K562 (cell line): Measurements from ENCODE around the gene BSCL2. TPM values are rescaled to one million over a fixed set of nuclear protein-coding genes. Genes with fewer than 3 reads are reported as not detected.
A peak's percentile ranks its signal among the peaks of the same experiment; 100 is the strongest.

ENCODE experiments used
- ATAC-seq: fragments of 200-7000 bp; cut with Tn5 transposase; 3 replicates; pipeline ENCODE4 v1.9.1; 2020; ENCODE audit warnings: moderate library complexity
- BruUV-seq: library from RNA; stranded (reverse); fragments of 400-500 nt; replicated peaks from 2 replicates; lab custom pipeline; 2021; lab: Mats Ljungman, UMichigan
- CTCF ChIA-PET: fragments of 300-600 bp; formaldehyde crosslinking; extraction: SDS; loops from one replicate; lab custom pipeline; 2021; ENCODE audit warnings: low intra/inter-chr PET ratio; lab: Yijun Ruan, JAX
- POLR2A ChIA-PET: fragments of 300-600, 350-650 bp; sonication (Branson Sonifier 250); formaldehyde crosslinking; extraction: SDS; loops from one replicate; lab custom pipeline; 2021; ENCODE audit warnings: antibody characterized with exemption, inconsistent platforms; lab: Yijun Ruan, JAX
- DNase-seq, 4 experiments: peaks; one replicate each; pipeline versions ENCODE4 v3.0.0 to v3.0.0-alpha.2; 2011 to 2018; ENCODE audit warnings: low spot score in 3 of 4, mixed read lengths in 3 of 4; ENCODE audit errors: extremely low read depth in 1 of 4
- FAIRE-seq: peaks from 2 replicates; lab custom pipeline; 2011; peaks lifted over from hg19 to GRCh38; lab: Jason Lieb, UNC
- H2AFZ ChIP-seq: 2 replicates; pipeline ENCODE4 v1.6.0; 2011; ENCODE audit warnings: low read depth, low read length, control low read depth, inconsistent platforms
- H3K27ac ChIP-seq: fragments of 200-600 bp; 3 replicates; pipeline ENCODE4 v1.8.0; 2011; ENCODE audit warnings: low read depth, mild to moderate bottlenecking, control low read depth, inconsistent platforms, low read length, moderate library complexity, mixed read lengths; ENCODE audit errors: extremely low read depth
- H3K27me3 ChIP-seq, 2 experiments: fragments of 300-600 bp in 1 of 2; 2 replicates in 1 of 2; 3 replicates in 1 of 2; pipeline versions ENCODE4 v1.6.0 to v1.8.0; 2011; ENCODE audit warnings: inconsistent platforms in 2 of 2, low read length in 2 of 2, mild to moderate bottlenecking in 1 of 2, mixed read lengths in 1 of 2, moderate library complexity in 1 of 2; ENCODE audit not compliant: control insufficient read depth in 2 of 2, insufficient read depth in 2 of 2
- H3K36me3 ChIP-seq: fragments of 300-600 bp; 3 replicates; pipeline ENCODE4 v1.8.0; 2011; ENCODE audit warnings: mild to moderate bottlenecking, low read length, inconsistent platforms; ENCODE audit not compliant: control insufficient read depth, insufficient read depth
- H3K4me1 ChIP-seq, 2 experiments: fragments of 200-600 bp in 1 of 2; replicated peaks in 1 of 2; 2 replicates in 1 of 2; 3 replicates in 1 of 2; pipeline versions ENCODE4 v1.5.1 to v1.8.0; 2011; ENCODE audit warnings: inconsistent platforms in 2 of 2, low read length in 2 of 2, mild to moderate bottlenecking in 1 of 2, mixed read lengths in 1 of 2, moderate library complexity in 1 of 2; ENCODE audit not compliant: control insufficient read depth in 2 of 2, insufficient read depth in 2 of 2
- H3K4me2 ChIP-seq: 2 replicates; pipeline ENCODE4 v1.6.1; 2011; ENCODE audit warnings: low read length, control low read depth, inconsistent platforms, mixed read lengths; ENCODE audit not compliant: insufficient read depth
- H3K4me3 ChIP-seq: fragments of 200-600 bp; sonication (generic), shearing (Covaris generic); 2 replicates; pipeline ENCODE4 v1.5.1; 2016; ENCODE audit warnings: control low read depth, inconsistent platforms
- H3K79me2 ChIP-seq: fragments of 200-600 bp; 3 replicates; pipeline ENCODE4 v1.8.0; 2011; ENCODE audit warnings: low read length, inconsistent platforms; ENCODE audit not compliant: control insufficient read depth, insufficient read depth
- H3K9ac ChIP-seq, 2 experiments: 2 replicates each; pipeline versions ENCODE4 v1.6.0 to v1.6.1; 2011; ENCODE audit warnings: low read depth in 2 of 2, low read length in 2 of 2, control low read depth in 1 of 2, inconsistent platforms in 1 of 2, mild to moderate bottlenecking in 1 of 2, mixed read lengths in 1 of 2; ENCODE audit not compliant: insufficient read depth in 1 of 2
- H3K9me1 ChIP-seq: one replicate; pipeline ENCODE4 v1.6.0; 2011; ENCODE audit warnings: inconsistent platforms, mild to moderate bottlenecking, low read length, moderate library complexity; ENCODE audit not compliant: control insufficient read depth, insufficient read depth
- H3K9me3 ChIP-seq: replicated peaks from 2 replicates; pipeline ENCODE4 v1.5.1; 2011; ENCODE audit warnings: low read depth, low read length, inconsistent platforms; ENCODE audit not compliant: control insufficient read depth, insufficient read depth
- H4K20me1 ChIP-seq: replicated peaks from 2 replicates; pipeline ENCODE4 v1.6.1; 2011; ENCODE audit warnings: low read length, inconsistent platforms, mixed read lengths; ENCODE audit not compliant: control insufficient read depth, insufficient read depth
- GTF2E2 ChIP-seq: fragments of 200-800 bp; sonication (Bioruptor generic); IDR thresholded peaks from 2 replicates; pipeline ENCODE4 v1.6.1; 2016; ENCODE audit warnings: missing genetic modification characterization, missing compliant biosample characterization
- HMG20A ChIP-seq: fragments of 450-650 bp; formaldehyde crosslinking; conservative IDR thresholded peaks from 2 replicates; pipeline ENCODE4 v1.4.0; 2020; ENCODE audit warnings: mild to moderate bottlenecking, mixed read lengths
- HSF4 ChIP-seq: fragments of 250-450 bp; sonication (Bioruptor Pico); IDR thresholded peaks from 2 replicates; pipeline ENCODE4 v2.1.2; 2022; ENCODE audit warnings: mild to moderate bottlenecking, moderate library complexity, borderline replicate concordance
- NFE2 ChIP-seq: IDR thresholded peaks from 2 replicates; pipeline ENCODE4 v1.6.1; 2014; ENCODE audit warnings: antibody characterized with exemption, low read depth
- PHB ChIP-seq: fragments of 250-450 bp; sonication (Bioruptor Pico); IDR thresholded peaks from 2 replicates; pipeline ENCODE4 v1.5.0; 2021
- POLR2B ChIP-seq: fragments of 450-650 bp; IDR thresholded peaks from 2 replicates; pipeline ENCODE4 v1.6.1; 2018; ENCODE audit warnings: low read depth; ENCODE audit not compliant: partially characterized antibody
- SMAD3 ChIP-seq: fragments of 450-650 bp; formaldehyde crosslinking; conservative IDR thresholded peaks from 2 replicates; pipeline ENCODE4 v1.4.0; 2020; ENCODE audit warnings: mild to moderate bottlenecking
- SNIP1 ChIP-seq: fragments of 450-650 bp; IDR thresholded peaks from 2 replicates; pipeline ENCODE4 v1.7.1; 2017; ENCODE audit warnings: low read depth, mild to moderate bottlenecking
- TAF1 ChIP-seq: IDR thresholded peaks from 2 replicates; pipeline ENCODE4 v1.6.1; 2011; ENCODE audit warnings: mild to moderate bottlenecking, low read length, moderate library complexity; ENCODE audit not compliant: insufficient read depth, control insufficient read depth, severe bottlenecking; ENCODE audit errors: extremely low read depth
- ZNF668 ChIP-seq: fragments of 250-450 bp; sonication (Bioruptor Pico); IDR thresholded peaks from 2 replicates; pipeline ENCODE4 v1.8.0; 2022; ENCODE audit warnings: mild to moderate bottlenecking, inconsistent platforms
- WGBS: fragments of 100-300 bp; shearing (Covaris generic); methylation state at CpG from one replicate; pipeline ENCODE4 v1.1.6; 2016; ENCODE audit warnings: low coverage, mixed read lengths; ENCODE audit not compliant: insufficient coverage; ENCODE audit errors: missing lambda C conversion rate; 5-methylcytosine and 5-hydroxymethylcytosine counted together
- in situ Hi-C: fragments of 300-500 bp; cut with MboI; formaldehyde crosslinking; loops from 4 replicates; pipeline ENCODE4 v1.15.0; 2018; ENCODE audit warnings: inconsistent platforms, mixed read lengths
- intact Hi-C: fragments of 100-400 bp; cut with micrococcal nuclease; formaldehyde crosslinking; loops from 2 replicates; pipeline ENCODE4 v1.14.2; 2022
- polyA plus RNA-seq, 8 experiments: library from polyadenylated mRNA; depleted of rRNA in 4 of 8; stranded (reverse) in 5 of 8; unstranded in 3 of 8; fragments of >200 nt; fragmentation: Nextera tagmentation in 2 of 8; fragmentation: Illumina TruSeq in 1 of 8; extraction: Ambion mirVana in 2 of 8; extraction: Trizol in 1 of 8; gene quantifications; 2 replicates each; pipeline versions ENCODE4 v1.2.1 to v1.2.3, GENCODE V29; 2011 to 2014; ENCODE audit warnings: inconsistent platforms in 1 of 8, missing spikeins in 1 of 8
- total RNA-seq, 7 experiments: library from RNA; depleted of rRNA in 6 of 7; stranded (reverse); fragments of >200 nt in 6 of 7; fragmentation: Illumina TruSeq in 2 of 7; extraction: Trizol in 2 of 7; gene quantifications; 2 replicates each; pipeline versions ENCODE4 v1.2.1 to v1.2.3, GENCODE V29; 2011 to 2021; ENCODE audit warnings: low replicate concordance in 1 of 7
- TF ChIP-seq, protein P1 (sequence below): conservative IDR thresholded peaks from 2 replicates; pipeline ENCODE4 v1.6.1; 2011; ENCODE audit warnings: low read depth, mild to moderate bottlenecking, low read length; ENCODE audit not compliant: control insufficient read depth
- TF ChIP-seq, protein P2 (sequence below): fragments of 450-650 bp; IDR thresholded peaks from 2 replicates; pipeline ENCODE4 v1.6.1; 2017; ENCODE audit warnings: antibody characterized with exemption
- TF ChIP-seq, protein P3 (sequence below): fragments of 250-450 bp; sonication (Bioruptor Pico); IDR thresholded peaks from 2 replicates; pipeline ENCODE4 v1.4.0; 2020; ENCODE audit warnings: borderline replicate concordance
- TF ChIP-seq, protein P4 (sequence below), 2 experiments: fragments of 450-650 bp; conservative IDR thresholded peaks; 2 replicates each; pipeline ENCODE4 v1.6.1; 2017; ENCODE audit warnings: mild to moderate bottlenecking in 2 of 2, moderate library complexity in 2 of 2

The BSCL2 gene
- total and polyA plus RNA-seq, 9 of the 15 experiments (the other 6 are each of a cell fraction or from before 2014, with no cell fraction given) = 18.9 to 51.7 (median 35.2) TPM

DNA sequence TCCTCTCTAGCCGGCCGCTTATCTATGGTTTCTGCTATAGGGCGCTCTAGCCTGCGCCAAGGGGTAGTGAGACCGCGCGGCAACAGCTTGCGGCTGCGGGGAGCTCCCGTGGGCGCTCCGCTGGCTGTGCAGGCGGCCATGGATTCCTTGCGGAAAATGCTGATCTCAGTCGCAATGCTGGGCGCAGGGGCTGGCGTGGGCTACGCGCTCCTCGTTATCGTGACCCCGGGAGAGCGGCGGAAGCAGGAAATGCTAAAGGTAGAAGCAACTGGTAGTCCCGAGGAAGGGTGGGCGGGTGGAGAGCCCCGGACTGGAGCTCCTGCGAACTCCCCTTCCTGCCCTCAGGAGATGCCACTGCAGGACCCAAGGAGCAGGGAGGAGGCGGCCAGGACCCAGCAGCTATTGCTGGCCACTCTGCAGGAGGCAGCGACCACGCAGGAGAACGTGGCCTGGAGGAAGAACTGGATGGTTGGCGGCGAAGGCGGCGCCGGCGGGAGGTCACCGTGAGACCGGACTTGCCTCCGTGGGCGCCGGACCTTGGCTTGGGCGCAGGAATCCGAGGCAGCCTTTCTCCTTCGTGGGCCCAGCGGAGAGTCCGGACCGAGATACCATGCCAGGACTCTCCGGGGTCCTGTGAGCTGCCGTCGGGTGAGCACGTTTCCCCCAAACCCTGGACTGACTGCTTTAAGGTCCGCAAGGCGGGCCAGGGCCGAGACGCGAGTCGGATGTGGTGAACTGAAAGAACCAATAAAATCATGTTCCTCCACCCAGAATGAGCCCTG lies 35.4 kb downstream of the BSCL2 start, which contains the start of the genes LBHD1 and UQCC3:
Gene LBHD1, minus strand, starts transcription at position 660 of the 782 bp plus-strand sequence. CDS start 2,236 bp downstream, outside the sequence.
Gene UQCC3, plus strand, starts transcription at position 66 of the 782 bp plus-strand sequence. Its CDS starts 73 bp downstream, at position 139.
- in situ Hi-C loops (no loop called here), intact Hi-C loops (loop anchor here (5.0 kb wide), 1 partner anchor 69 kb away; the partner anchor contains the start of gene MTA2)
- CTCF ChIA-PET = no interaction called here
- peaks cover 83% of the 10 kb centered on the region for H3K79me2 ChIP-seq
- H3K36me3 ChIP-seq = peaks cover 59% of the 10 kb centered on the region
- ATAC-seq (peak; percentile 72), DNase-seq (peak; percentile 66 to 96 (median 74)), FAIRE-seq (no peak)
- H3K9me1 ChIP-seq = no peaks in the 10 kb centered on the region
- H3K9ac ChIP-seq = peak within 1 kb of the TSS; percentile 94 to 100
- H2AFZ ChIP-seq = peak within 1 kb of the TSS; percentile 77
- H3K4me3 ChIP-seq = peak within 1 kb of the TSS; percentile 91
- peaks cover 4% of the 10 kb centered on the region; the same call in 1 of the 2 replicates for H4K20me1 ChIP-seq
- POLR2A ChIA-PET = interaction anchor here (0.5 to 8.8 kb wide), 31 partner anchors 8 to 1513 kb away, joined by 3 to 83 read pairs (median 4); partner anchors contain the start of genes B3GAT3, EEF1G, GANAB and HNRNPUL2
- H3K27me3 ChIP-seq = no peaks in the 10 kb centered on the region
- H3K9me3 ChIP-seq = no peaks in the 10 kb centered on the region
- peak within 1 kb of the TSS; percentile 94 for H3K27ac ChIP-seq
- BruUV-seq = TSS peak; percentile 61
- peak within 1 kb of the TSS; percentile 86 for H3K4me2 ChIP-seq
- under 1% methylated on average over 59 of the region's 59 CpGs for WGBS
- peaks cover 34 to 57% of the 10 kb centered on the region in 2 experiments; a peak in 4 of 5 replicates for H3K4me1 ChIP-seq
- TF ChIP-seq, protein P1, sequence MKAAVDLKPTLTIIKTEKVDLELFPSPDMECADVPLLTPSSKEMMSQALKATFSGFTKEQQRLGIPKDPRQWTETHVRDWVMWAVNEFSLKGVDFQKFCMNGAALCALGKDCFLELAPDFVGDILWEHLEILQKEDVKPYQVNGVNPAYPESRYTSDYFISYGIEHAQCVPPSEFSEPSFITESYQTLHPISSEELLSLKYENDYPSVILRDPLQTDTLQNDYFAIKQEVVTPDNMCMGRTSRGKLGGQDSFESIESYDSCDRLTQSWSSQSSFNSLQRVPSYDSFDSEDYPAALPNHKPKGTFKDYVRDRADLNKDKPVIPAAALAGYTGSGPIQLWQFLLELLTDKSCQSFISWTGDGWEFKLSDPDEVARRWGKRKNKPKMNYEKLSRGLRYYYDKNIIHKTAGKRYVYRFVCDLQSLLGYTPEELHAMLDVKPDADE = peak; percentile 41; the same call in 1 of the 2 replicates
- TF ChIP-seq HMG20A (CRISPR knock-in tag) (no peak), HSF4 (CRISPR knock-in tag) (no peak), PHB (CRISPR knock-in tag) (0 out of 2 replicates have a peak, but pooled peaks have one; percentile 9), POLR2B (peak; percentile 51), SNIP1 (peak; percentile 97), NFE2 (peak; percentile 45; the same call in 1 of the 2 replicates), GTF2E2 (tag) (0 out of 2 replicates have a peak, but pooled peaks have one; percentile 80), SMAD3 (CRISPR knock-in tag) (no peak), ZNF668 (no peak), TAF1 (peak; percentile 92)
- TF ChIP-seq, protein P2, sequence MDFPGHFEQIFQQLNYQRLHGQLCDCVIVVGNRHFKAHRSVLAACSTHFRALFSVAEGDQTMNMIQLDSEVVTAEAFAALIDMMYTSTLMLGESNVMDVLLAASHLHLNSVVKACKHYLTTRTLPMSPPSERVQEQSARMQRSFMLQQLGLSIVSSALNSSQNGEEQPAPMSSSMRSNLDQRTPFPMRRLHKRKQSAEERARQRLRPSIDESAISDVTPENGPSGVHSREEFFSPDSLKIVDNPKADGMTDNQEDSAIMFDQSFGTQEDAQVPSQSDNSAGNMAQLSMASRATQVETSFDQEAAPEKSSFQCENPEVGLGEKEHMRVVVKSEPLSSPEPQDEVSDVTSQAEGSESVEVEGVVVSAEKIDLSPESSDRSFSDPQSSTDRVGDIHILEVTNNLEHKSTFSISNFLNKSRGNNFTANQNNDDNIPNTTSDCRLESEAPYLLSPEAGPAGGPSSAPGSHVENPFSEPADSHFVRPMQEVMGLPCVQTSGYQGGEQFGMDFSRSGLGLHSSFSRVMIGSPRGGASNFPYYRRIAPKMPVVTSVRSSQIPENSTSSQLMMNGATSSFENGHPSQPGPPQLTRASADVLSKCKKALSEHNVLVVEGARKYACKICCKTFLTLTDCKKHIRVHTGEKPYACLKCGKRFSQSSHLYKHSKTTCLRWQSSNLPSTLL = peak; percentile 79
- TF ChIP-seq, protein P3, sequence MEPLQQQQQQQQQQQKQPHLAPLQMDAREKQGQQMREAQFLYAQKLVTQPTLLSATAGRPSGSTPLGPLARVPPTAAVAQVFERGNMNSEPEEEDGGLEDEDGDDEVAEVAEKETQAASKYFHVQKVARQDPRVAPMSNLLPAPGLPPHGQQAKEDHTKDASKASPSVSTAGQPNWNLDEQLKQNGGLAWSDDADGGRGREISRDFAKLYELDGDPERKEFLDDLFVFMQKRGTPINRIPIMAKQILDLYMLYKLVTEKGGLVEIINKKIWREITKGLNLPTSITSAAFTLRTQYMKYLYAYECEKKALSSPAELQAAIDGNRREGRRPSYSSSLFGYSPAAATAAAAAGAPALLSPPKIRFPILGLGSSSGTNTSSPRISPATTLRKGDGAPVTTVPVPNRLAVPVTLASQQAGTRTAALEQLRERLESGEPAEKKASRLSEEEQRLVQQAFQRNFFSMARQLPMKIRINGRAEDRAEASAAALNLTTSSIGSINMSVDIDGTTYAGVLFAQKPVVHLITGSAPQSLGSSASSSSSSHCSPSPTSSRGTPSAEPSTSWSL (CRISPR knock-in tag) = peak; percentile 19; the same call in 1 of the 2 replicates
- TF ChIP-seq, protein P4, sequence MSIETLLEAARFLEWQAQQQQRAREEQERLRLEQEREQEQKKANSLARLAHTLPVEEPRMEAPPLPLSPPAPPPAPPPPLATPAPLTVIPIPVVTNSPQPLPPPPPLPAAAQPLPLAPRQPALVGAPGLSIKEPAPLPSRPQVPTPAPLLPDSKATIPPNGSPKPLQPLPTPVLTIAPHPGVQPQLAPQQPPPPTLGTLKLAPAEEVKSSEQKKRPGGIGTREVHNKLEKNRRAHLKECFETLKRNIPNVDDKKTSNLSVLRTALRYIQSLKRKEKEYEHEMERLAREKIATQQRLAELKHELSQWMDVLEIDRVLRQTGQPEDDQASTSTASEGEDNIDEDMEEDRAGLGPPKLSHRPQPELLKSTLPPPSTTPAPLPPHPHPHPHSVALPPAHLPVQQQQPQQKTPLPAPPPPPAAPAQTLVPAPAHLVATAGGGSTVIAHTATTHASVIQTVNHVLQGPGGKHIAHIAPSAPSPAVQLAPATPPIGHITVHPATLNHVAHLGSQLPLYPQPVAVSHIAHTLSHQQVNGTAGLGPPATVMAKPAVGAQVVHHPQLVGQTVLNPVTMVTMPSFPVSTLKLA (conservative IDR thresholded peaks at IDR 0.05) = peak; percentile 59 to 71
